GM23338 (cell line): ENCODE data around the gene DENND11. TPM values are rescaled to one million over a fixed set of nuclear protein-coding genes. Genes with fewer than 3 reads are reported as not detected.

Experiments
- ATAC-seq: fragments of 200-7000 bp; cut with Tn5 transposase; 3 replicates; pipeline ENCODE4 v1.9.1; 2020
- DNase-seq: peaks from one replicate; pipeline ENCODE4 v3.0.0-alpha.2; 2015; ENCODE audit warnings: low spot score
- H2AFZ ChIP-seq: fragments of 200-600 bp; sonication (generic); 2 replicates; pipeline ENCODE4 v1.8.0; 2016; ENCODE audit warnings: antibody characterized with exemption, mild to moderate bottlenecking, moderate library complexity
- H3F3A ChIP-seq: fragments of 200-600 bp; sonication (generic); replicated peaks from 2 replicates; pipeline ENCODE4 v1.8.0; 2017; ENCODE audit warnings: antibody characterized with exemption, mixed run types, low read depth
- H3K27ac ChIP-seq: fragments of 200-600 bp; sonication (generic); 2 replicates; pipeline ENCODE4 v1.6.1; 2016; ENCODE audit warnings: low read depth
- H3K27me3 ChIP-seq: fragments of 200-600 bp; sonication (generic); 2 replicates; pipeline ENCODE4 v1.8.0; 2016; ENCODE audit warnings: mild to moderate bottlenecking, mixed run types, moderate library complexity; ENCODE audit not compliant: insufficient read depth
- H3K36me3 ChIP-seq: fragments of 200-600 bp; sonication (generic); 2 replicates; pipeline ENCODE4 v1.8.0; 2016; ENCODE audit warnings: mild to moderate bottlenecking; ENCODE audit not compliant: insufficient read depth
- H3K4me1 ChIP-seq: fragments of 200-600 bp; sonication (generic); 2 replicates; pipeline ENCODE4 v1.8.0; 2016; ENCODE audit warnings: mild to moderate bottlenecking, moderate library complexity; ENCODE audit not compliant: insufficient read depth
- H3K4me2 ChIP-seq: fragments of 200-600 bp; sonication (generic); 2 replicates; pipeline ENCODE4 v1.7.1; 2017; ENCODE audit warnings: mixed run types
- H3K4me3 ChIP-seq: fragments of 200-600 bp; sonication (generic); 2 replicates; pipeline ENCODE4 v1.6.1; 2016; ENCODE audit warnings: mixed run types
- H3K79me2 ChIP-seq: fragments of 200-600 bp; sonication (generic); replicated peaks from 2 replicates; pipeline ENCODE4 v1.8.0; 2017; ENCODE audit warnings: mild to moderate bottlenecking; ENCODE audit not compliant: insufficient read depth
- H3K9me2 ChIP-seq: fragments of 200-600 bp; sonication (generic); 2 replicates; pipeline ENCODE4 v1.8.0; 2017; ENCODE audit not compliant: insufficient read depth
- H4K20me1 ChIP-seq: fragments of 200-600 bp; sonication (generic); replicated peaks from 2 replicates; pipeline ENCODE4 v1.8.0; 2017; ENCODE audit warnings: mild to moderate bottlenecking; ENCODE audit not compliant: insufficient read depth
- H3K27ac Mint-ChIP-seq: 2 replicates; pipeline ENCODE4 v1.8.0; 2020; ENCODE audit warnings: inconsistent platforms, mild to moderate bottlenecking, moderate library complexity, mixed read lengths
- H3K27me3 Mint-ChIP-seq: 3 replicates; pipeline ENCODE4 v1.8.0; 2022; ENCODE audit warnings: low read depth, mild to moderate bottlenecking, moderate library complexity, mixed read lengths, inconsistent platforms; ENCODE audit not compliant: insufficient read depth, poor library complexity
- H3K36me3 Mint-ChIP-seq: 3 replicates; pipeline ENCODE4 v1.8.0; 2021; ENCODE audit warnings: low read depth, mild to moderate bottlenecking, inconsistent platforms, moderate library complexity, mixed read lengths
- H3K4me1 Mint-ChIP-seq: 3 replicates; pipeline ENCODE4 v1.8.0; 2020; ENCODE audit warnings: mild to moderate bottlenecking, inconsistent platforms, mixed read lengths
- H3K4me3 Mint-ChIP-seq: 3 replicates; pipeline ENCODE4 v1.8.0; 2021; ENCODE audit warnings: moderate library complexity, mild to moderate bottlenecking, inconsistent platforms, mixed read lengths
- H3K9me3 Mint-ChIP-seq: 3 replicates; pipeline ENCODE4 v1.8.0; 2020; ENCODE audit warnings: moderate library complexity, mild to moderate bottlenecking, inconsistent platforms, mixed read lengths
- CREB1 ChIP-seq: fragments of 250-450 bp; sonication (Bioruptor Pico); IDR thresholded peaks from 2 replicates; pipeline ENCODE4 v1.5.0; 2020; ENCODE audit warnings: low read depth, mild to moderate bottlenecking, moderate library complexity
- EZH2 ChIP-seq: fragments of 200-600 bp; sonication (generic); IDR thresholded peaks from one replicate; pipeline ENCODE4 v1.8.0; 2017; ENCODE audit warnings: antibody characterized with exemption, mild to moderate bottlenecking, low read depth; ENCODE audit not compliant: unreplicated experiment
- EZH2phosphoT487 ChIP-seq: fragments of 200-600 bp; sonication (generic); IDR thresholded peaks from one replicate; pipeline ENCODE4 v1.8.1; 2018; ENCODE audit warnings: antibody characterized with exemption; ENCODE audit not compliant: unreplicated experiment
- JUNB ChIP-seq: IDR thresholded peaks from one replicate; pipeline ENCODE4 v1.6.1; 2016; ENCODE audit warnings: antibody characterized with exemption; ENCODE audit not compliant: unreplicated experiment
- NANOG ChIP-seq: IDR thresholded peaks from 2 replicates; pipeline ENCODE4 v1.6.1; 2016; ENCODE audit warnings: antibody characterized with exemption, borderline replicate concordance
- STAT1 ChIP-seq: IDR thresholded peaks from one replicate; pipeline ENCODE4 v1.6.1; 2016; ENCODE audit warnings: antibody characterized with exemption; ENCODE audit not compliant: unreplicated experiment
- ZNF114 ChIP-seq: fragments of 250-450 bp; sonication (Bioruptor Pico); IDR thresholded peaks from 2 replicates; pipeline ENCODE4 v1.5.0; 2020; ENCODE audit warnings: mild to moderate bottlenecking, moderate library complexity
- ZNF331 ChIP-seq: fragments of 250-450 bp; sonication (Bioruptor Pico); IDR thresholded peaks from 2 replicates; pipeline ENCODE4 v1.5.0; 2020; ENCODE audit warnings: low read depth, mild to moderate bottlenecking, moderate library complexity
- polyA plus RNA-seq: library from polyadenylated mRNA; unstranded; fragments of >200 nt; fragmentation: Nextera tagmentation; extraction: Ambion mirVana; gene quantifications from 2 replicates; pipeline ENCODE4 v1.2.1, GENCODE V29; 2016
- total RNA-seq: library from RNA; depleted of rRNA; stranded (reverse); fragments of >200 nt; shearing (Covaris generic); gene quantifications from 2 replicates; pipeline ENCODE4 v1.2.3, GENCODE V29; 2014
- TF ChIP-seq, protein P1 (sequence below): IDR thresholded peaks from 2 replicates; pipeline ENCODE4 v1.6.1; 2016; ENCODE audit warnings: antibody characterized with exemption
- TF ChIP-seq, protein P2 (sequence below): IDR thresholded peaks from one replicate; pipeline ENCODE4 v1.6.1; 2018; ENCODE audit warnings: antibody characterized with exemption; ENCODE audit not compliant: unreplicated experiment
- TF ChIP-seq, protein P3 (sequence below): fragments of 250-450 bp; sonication (Bioruptor Pico); IDR thresholded peaks from 2 replicates; pipeline ENCODE4 v1.5.0; 2020; ENCODE audit warnings: mild to moderate bottlenecking, moderate library complexity
- TF ChIP-seq, protein P4 (sequence below), 2 experiments: fragments of 200-600 bp in 1 of 2; sonication (generic) in 1 of 2; conservative IDR thresholded peaks; 2 replicates each; pipeline versions ENCODE4 v1.5.1 to v1.6.1; 2016 to 2017; ENCODE audit warnings: antibody characterized with exemption in 2 of 2, low read depth in 2 of 2, mild to moderate bottlenecking in 2 of 2, moderate library complexity in 1 of 2

Gene DENND11
- total and polyA plus RNA-seq, 2 experiments from 2014 or later = 5.1 to 29.5 TPM

DNA sequence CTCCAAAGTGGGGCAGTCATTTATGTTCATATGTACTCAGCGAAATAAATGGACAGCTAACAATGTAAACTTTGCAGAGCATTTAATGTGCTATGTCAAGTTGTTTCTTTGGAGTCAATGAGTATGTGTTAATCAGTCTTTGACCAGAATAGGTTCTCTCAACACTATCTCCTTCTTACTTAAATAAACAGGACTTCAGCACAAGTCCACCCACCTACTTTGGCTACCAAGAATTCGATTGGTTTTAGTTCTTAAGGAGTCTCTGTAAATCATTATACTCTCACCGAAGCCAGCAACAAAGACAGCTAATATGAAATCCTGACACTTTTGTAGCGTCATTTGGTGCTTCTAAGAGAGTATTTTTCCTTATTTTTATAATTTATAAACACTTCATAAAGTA, 13.1 kb upstream of the DENND11 start:
- Histone ChIP-seq H3K27ac (no peak overlapping the region), H3K36me3 (no peaks in the 10 kb centered on the region), H3K9me2 (no peaks in the 10 kb centered on the region), H3K4me2 (no peak overlapping the region), H3F3A (no peaks in the 10 kb centered on the region), H3K4me1 (peaks cover 39% of the 10 kb centered on the region), H4K20me1 (no peaks in the 10 kb centered on the region), H3K79me2 (no peaks in the 10 kb centered on the region), H3K27me3 (no peaks in the 10 kb centered on the region), H3K4me3 (no peak overlapping the region), H2AFZ (no peak overlapping the region)
- TF ChIP-seq, protein P1, sequence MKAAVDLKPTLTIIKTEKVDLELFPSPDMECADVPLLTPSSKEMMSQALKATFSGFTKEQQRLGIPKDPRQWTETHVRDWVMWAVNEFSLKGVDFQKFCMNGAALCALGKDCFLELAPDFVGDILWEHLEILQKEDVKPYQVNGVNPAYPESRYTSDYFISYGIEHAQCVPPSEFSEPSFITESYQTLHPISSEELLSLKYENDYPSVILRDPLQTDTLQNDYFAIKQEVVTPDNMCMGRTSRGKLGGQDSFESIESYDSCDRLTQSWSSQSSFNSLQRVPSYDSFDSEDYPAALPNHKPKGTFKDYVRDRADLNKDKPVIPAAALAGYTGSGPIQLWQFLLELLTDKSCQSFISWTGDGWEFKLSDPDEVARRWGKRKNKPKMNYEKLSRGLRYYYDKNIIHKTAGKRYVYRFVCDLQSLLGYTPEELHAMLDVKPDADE = no peak
- TF ChIP-seq, protein P2, sequence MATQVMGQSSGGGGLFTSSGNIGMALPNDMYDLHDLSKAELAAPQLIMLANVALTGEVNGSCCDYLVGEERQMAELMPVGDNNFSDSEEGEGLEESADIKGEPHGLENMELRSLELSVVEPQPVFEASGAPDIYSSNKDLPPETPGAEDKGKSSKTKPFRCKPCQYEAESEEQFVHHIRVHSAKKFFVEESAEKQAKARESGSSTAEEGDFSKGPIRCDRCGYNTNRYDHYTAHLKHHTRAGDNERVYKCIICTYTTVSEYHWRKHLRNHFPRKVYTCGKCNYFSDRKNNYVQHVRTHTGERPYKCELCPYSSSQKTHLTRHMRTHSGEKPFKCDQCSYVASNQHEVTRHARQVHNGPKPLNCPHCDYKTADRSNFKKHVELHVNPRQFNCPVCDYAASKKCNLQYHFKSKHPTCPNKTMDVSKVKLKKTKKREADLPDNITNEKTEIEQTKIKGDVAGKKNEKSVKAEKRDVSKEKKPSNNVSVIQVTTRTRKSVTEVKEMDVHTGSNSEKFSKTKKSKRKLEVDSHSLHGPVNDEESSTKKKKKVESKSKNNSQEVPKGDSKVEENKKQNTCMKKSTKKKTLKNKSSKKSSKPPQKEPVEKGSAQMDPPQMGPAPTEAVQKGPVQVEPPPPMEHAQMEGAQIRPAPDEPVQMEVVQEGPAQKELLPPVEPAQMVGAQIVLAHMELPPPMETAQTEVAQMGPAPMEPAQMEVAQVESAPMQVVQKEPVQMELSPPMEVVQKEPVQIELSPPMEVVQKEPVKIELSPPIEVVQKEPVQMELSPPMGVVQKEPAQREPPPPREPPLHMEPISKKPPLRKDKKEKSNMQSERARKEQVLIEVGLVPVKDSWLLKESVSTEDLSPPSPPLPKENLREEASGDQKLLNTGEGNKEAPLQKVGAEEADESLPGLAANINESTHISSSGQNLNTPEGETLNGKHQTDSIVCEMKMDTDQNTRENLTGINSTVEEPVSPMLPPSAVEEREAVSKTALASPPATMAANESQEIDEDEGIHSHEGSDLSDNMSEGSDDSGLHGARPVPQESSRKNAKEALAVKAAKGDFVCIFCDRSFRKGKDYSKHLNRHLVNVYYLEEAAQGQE = no peak
- TF ChIP-seq EZH2phosphoT487 (no peak), EZH2 (no peak), JUNB (no peak), ZNF114 (CRISPR knock-in tag) (no peak), CREB1 (CRISPR knock-in tag) (no peak), ZNF331 (no peak), NANOG (no peak), STAT1 (no peak)
- TF ChIP-seq, protein P3, sequence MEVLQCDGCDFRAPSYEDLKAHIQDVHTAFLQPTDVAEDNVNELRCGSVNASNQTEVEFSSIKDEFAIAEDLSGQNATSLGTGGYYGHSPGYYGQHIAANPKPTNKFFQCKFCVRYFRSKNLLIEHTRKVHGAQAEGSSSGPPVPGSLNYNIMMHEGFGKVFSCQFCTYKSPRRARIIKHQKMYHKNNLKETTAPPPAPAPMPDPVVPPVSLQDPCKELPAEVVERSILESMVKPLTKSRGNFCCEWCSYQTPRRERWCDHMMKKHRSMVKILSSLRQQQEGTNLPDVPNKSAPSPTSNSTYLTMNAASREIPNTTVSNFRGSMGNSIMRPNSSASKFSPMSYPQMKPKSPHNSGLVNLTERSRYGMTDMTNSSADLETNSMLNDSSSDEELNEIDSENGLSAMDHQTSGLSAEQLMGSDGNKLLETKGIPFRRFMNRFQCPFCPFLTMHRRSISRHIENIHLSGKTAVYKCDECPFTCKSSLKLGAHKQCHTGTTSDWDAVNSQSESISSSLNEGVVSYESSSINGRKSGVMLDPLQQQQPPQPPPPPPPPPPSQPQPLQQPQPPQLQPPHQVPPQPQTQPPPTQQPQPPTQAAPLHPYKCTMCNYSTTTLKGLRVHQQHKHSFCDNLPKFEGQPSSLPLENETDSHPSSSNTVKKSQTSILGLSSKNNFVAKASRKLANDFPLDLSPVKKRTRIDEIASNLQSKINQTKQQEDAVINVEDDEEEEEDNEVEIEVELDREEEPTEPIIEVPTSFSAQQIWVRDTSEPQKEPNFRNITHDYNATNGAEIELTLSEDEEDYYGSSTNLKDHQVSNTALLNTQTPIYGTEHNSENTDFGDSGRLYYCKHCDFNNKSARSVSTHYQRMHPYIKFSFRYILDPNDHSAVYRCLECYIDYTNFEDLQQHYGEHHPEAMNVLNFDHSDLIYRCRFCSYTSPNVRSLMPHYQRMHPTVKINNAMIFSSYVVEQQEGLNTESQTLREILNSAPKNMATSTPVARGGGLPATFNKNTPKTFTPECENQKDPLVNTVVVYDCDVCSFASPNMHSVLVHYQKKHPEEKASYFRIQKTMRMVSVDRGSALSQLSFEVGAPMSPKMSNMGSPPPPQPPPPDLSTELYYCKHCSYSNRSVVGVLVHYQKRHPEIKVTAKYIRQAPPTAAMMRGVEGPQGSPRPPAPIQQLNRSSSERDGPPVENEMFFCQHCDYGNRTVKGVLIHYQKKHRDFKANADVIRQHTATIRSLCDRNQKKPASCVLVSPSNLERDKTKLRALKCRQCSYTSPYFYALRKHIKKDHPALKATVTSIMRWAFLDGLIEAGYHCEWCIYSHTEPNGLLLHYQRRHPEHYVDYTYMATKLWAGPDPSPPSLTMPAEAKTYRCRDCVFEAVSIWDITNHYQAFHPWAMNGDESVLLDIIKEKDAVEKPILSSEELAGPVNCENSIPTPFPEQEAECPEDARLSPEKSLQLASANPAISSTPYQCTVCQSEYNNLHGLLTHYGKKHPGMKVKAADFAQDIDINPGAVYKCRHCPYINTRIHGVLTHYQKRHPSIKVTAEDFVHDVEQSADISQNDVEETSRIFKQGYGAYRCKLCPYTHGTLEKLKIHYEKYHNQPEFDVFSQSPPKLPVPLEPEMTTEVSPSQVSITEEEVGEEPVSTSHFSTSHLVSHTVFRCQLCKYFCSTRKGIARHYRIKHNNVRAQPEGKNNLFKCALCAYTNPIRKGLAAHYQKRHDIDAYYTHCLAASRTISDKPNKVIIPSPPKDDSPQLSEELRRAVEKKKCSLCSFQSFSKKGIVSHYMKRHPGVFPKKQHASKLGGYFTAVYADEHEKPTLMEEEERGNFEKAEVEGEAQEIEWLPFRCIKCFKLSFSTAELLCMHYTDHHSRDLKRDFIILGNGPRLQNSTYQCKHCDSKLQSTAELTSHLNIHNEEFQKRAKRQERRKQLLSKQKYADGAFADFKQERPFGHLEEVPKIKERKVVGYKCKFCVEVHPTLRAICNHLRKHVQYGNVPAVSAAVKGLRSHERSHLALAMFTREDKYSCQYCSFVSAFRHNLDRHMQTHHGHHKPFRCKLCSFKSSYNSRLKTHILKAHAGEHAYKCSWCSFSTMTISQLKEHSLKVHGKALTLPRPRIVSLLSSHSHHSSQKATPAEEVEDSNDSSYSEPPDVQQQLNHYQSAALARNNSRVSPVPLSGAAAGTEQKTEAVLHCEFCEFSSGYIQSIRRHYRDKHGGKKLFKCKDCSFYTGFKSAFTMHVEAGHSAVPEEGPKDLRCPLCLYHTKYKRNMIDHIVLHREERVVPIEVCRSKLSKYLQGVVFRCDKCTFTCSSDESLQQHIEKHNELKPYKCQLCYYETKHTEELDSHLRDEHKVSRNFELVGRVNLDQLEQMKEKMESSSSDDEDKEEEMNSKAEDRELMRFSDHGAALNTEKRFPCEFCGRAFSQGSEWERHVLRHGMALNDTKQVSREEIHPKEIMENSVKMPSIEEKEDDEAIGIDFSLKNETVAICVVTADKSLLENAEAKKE (CRISPR knock-in tag) = no peak
- TF ChIP-seq, protein P4, sequence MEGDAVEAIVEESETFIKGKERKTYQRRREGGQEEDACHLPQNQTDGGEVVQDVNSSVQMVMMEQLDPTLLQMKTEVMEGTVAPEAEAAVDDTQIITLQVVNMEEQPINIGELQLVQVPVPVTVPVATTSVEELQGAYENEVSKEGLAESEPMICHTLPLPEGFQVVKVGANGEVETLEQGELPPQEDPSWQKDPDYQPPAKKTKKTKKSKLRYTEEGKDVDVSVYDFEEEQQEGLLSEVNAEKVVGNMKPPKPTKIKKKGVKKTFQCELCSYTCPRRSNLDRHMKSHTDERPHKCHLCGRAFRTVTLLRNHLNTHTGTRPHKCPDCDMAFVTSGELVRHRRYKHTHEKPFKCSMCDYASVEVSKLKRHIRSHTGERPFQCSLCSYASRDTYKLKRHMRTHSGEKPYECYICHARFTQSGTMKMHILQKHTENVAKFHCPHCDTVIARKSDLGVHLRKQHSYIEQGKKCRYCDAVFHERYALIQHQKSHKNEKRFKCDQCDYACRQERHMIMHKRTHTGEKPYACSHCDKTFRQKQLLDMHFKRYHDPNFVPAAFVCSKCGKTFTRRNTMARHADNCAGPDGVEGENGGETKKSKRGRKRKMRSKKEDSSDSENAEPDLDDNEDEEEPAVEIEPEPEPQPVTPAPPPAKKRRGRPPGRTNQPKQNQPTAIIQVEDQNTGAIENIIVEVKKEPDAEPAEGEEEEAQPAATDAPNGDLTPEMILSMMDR (conservative IDR thresholded peaks at IDR 0.05; ENCODE audit: low read depth in 2 of 2) = no peak
- Mint-ChIP-seq H3K36me3 (no peaks in the 10 kb centered on the region), H3K27ac (no peak overlapping the region), H3K4me3 (no peak overlapping the region), H3K4me1 (peaks cover 54% of the 10 kb centered on the region), H3K27me3 (peaks cover 7% of the 10 kb centered on the region), H3K9me3 (no peaks in the 10 kb centered on the region)
- ATAC-seq (no peak), DNase-seq (no peak)
